Measurements from ENCODE around the gene SLC1A1. TPM values are rescaled to one million over a fixed set of nuclear protein-coding genes. Genes with fewer than 3 reads are reported as not detected.

SLC1A1 gene
- total RNA-seq, 4 donors from 2014 or later, result 2.3 to 4.3 (median 3.1) TPM

GRCh38 chr9:4496497-4496896, 6.2 kb downstream of the SLC1A1 start:
- no peak overlapping the region for H3K27ac ChIP-seq
- H3K9me3 ChIP-seq, result no peaks in the 10 kb centered on the region
- intact Hi-C loops (cut with DNase I), result loop anchor here (10.0 kb wide), 1 partner anchor 88 kb away; no protein-coding TSS in a partner anchor
- H3K4me3 ChIP-seq, result no peak overlapping the region
- H3K27me3 ChIP-seq, result no peaks in the 10 kb centered on the region
- peaks cover 0 to 3% (median 0%) of the 10 kb centered on the region in 3 donors for H3K4me1 ChIP-seq
- H3K36me3 ChIP-seq, result no peaks in the 10 kb centered on the region
- no peak for DNase-seq
- 90 to 100% methylated on average over 2 of the region's 2 CpGs for WGBS, 2 donors
- no peak for TF ChIP-seq CTCF (IDR thresholded peaks at IDR 0.05)
- TF ChIP-seq POLR2A (IDR thresholded peaks at IDR 0.05), result no peak

- H3K9me3 ChIP-seq, result no peaks in the 10 kb centered on the region
- DNase-seq, result no peak
- intact Hi-C loops (cut with DNase I), result loop anchor here (10.0 kb wide), 1 partner anchor 87 kb away; no protein-coding TSS in a partner anchor
- H3K27ac ChIP-seq, result no peak overlapping the region
- H3K4me1 ChIP-seq, result no peaks in the 10 kb centered on the region
- H3K27me3 ChIP-seq, result no peaks in the 10 kb centered on the region
- no peak overlapping the region for H3K4me3 ChIP-seq
- no peaks in the 10 kb centered on the region for H3K36me3 ChIP-seq
- 0 to 33% methylated on average over 1 of the region's 1 CpG for WGBS, 2 donors
- TF ChIP-seq CTCF (IDR thresholded peaks at IDR 0.05) (no peak), POLR2A (IDR thresholded peaks at IDR 0.05) (no peak)
Measured at GRCh38 chr9:4497395-4497794, 7.1 kb downstream of the SLC1A1 start.

- Histone ChIP-seq H3K9me3 (no peaks in the 10 kb centered on the region), H3K4me1 (no peaks in the 10 kb centered on the region), H3K4me3 (no peak overlapping the region), H3K27ac (no peak overlapping the region), H3K27me3 (no peaks in the 10 kb centered on the region), H3K36me3 (no peaks in the 10 kb centered on the region)
- 53 to 57% methylated on average over 1 of the region's 1 CpG for WGBS, 2 donors
- no peak for TF ChIP-seq CTCF (IDR thresholded peaks at IDR 0.05)
- no peak for TF ChIP-seq POLR2A (IDR thresholded peaks at IDR 0.05)
- intact Hi-C loops (cut with DNase I), result loop anchor here (10.0 kb wide), 1 partner anchor 87 kb away; no protein-coding TSS in a partner anchor
- DNase-seq, result no peak
Measured at GRCh38 chr9:4497855-4498254, 7.6 kb downstream of the SLC1A1 start.

GRCh38 chr9:4499917-4500316, 9.6 kb downstream of the SLC1A1 start:
- H3K27ac ChIP-seq, result no peak overlapping the region
- no peaks in the 10 kb centered on the region for H3K36me3 ChIP-seq
- intact Hi-C loops (cut with DNase I), result loop anchor here (10.0 kb wide), 1 partner anchor 85 kb away; no protein-coding TSS in a partner anchor
- TF ChIP-seq CTCF (IDR thresholded peaks at IDR 0.05) (no peak), POLR2A (IDR thresholded peaks at IDR 0.05) (no peak)
- no peaks in the 10 kb centered on the region for H3K4me1 ChIP-seq
- H3K4me3 ChIP-seq, result no peak overlapping the region
- H3K9me3 ChIP-seq, result no peaks in the 10 kb centered on the region
- no peaks in the 10 kb centered on the region for H3K27me3 ChIP-seq
- 71 to 76% methylated on average over 7 of the region's 7 CpGs for WGBS, 2 donors
- DNase-seq, result no peak

- no peaks in the 10 kb centered on the region for H3K36me3 ChIP-seq
- 89 to 94% methylated on average over 5 of the region's 5 CpGs for WGBS, 2 donors
- H3K4me1 ChIP-seq, result no peaks in the 10 kb centered on the region
- H3K9me3 ChIP-seq, result no peaks in the 10 kb centered on the region
- no peak for TF ChIP-seq CTCF (IDR thresholded peaks at IDR 0.05)
- no peak for TF ChIP-seq POLR2A (IDR thresholded peaks at IDR 0.05)
- intact Hi-C loops (cut with DNase I), result no loop called here
- H3K27ac ChIP-seq, result no peak overlapping the region
- no peak overlapping the region for H3K4me3 ChIP-seq
- no peak for DNase-seq
- H3K27me3 ChIP-seq, result no peaks in the 10 kb centered on the region
Measured at GRCh38 chr9:4501147-4501507, 10.9 kb downstream of the SLC1A1 start.

Measured in esophagus squamous epithelium (tissue), 5 donors.